ENCODE data around the gene CENPB. TPM values are rescaled to one million over a fixed set of nuclear protein-coding genes. Genes with fewer than 3 reads are reported as not detected.

Gene CENPB
- total RNA-seq, 2 experiments from 2014 or later: 25.1 to 25.3 TPM

GRCh38 chr20:3796477-3797225 is 10.1 kb upstream of the CENPB start:
- ATAC-seq (ENCODE audit: poor library complexity) (no peak), DNase-seq (no peak)
- POLR2A ChIA-PET: interaction anchor here (1.1 to 3.0 kb wide), 7 partner anchors 10 to 30 kb away, joined by 3 to 35 read pairs (median 20); partner anchors contain the start of genes ADISSP, AP5S1 and CENPB
- Histone ChIP-seq H3K9me3 (ENCODE audit: control insufficient read depth in 1 of 2, insufficient read depth in 1 of 2, low read length in 2 of 2) (no peaks in the 10 kb centered on the region), H3K36me3 (ENCODE audit: insufficient read depth, low read length) (peaks cover 32% of the 10 kb centered on the region), H3K4me1 (ENCODE audit: insufficient read depth, low read length) (peaks cover 58% of the 10 kb centered on the region), H3K27me3 (ENCODE audit: control insufficient read depth in 1 of 2, insufficient read depth in 2 of 2, low read length in 2 of 2) (no peaks in the 10 kb centered on the region), H3K27ac (ENCODE audit: low read depth in 1 of 2, low read length in 2 of 2) (peak overlapping the region; percentile 67 to 78), H3K4me3 (ENCODE audit: low read length) (peak overlapping the region; percentile 96)
- Mint-ChIP-seq H3K27me3 (no peaks in the 10 kb centered on the region), H3K36me3 (ENCODE audit: low read depth) (peaks cover 57% of the 10 kb centered on the region), H3K27ac (peak overlapping the region; percentile 95), H3K4me1 (ENCODE audit: low read depth) (peaks cover 51% of the 10 kb centered on the region), H3K4me3 (peak overlapping the region; percentile 100), H3K9me3 (no peaks in the 10 kb centered on the region)
- no peak for TF ChIP-seq CTCF (IDR thresholded peaks at IDR 0.05)
- CTCF ChIA-PET: interaction anchor here (1.0 to 2.8 kb wide), 7 partner anchors 10 to 288 kb away, joined by 3 to 32 read pairs (median 5); partner anchors contain the start of genes ADISSP, AP5S1 and CENPB
- intact Hi-C loops (cut with DNase I, micrococcal nuclease): loop anchor here in 1 of 2 experiments (1.0 kb wide), 1 partner anchor 9 kb away; no protein-coding TSS in a partner anchor

GRCh38 chr20:3795511-3796468 is 9.2 kb upstream of the CENPB start, which contains the start of gene CDC25B:
Gene CDC25B, plus strand, starts transcription at chr20:3796310. Its CDS starts 222 bp downstream, at chr20:3796532.
- no peaks in the 10 kb centered on the region for H3K27me3 Mint-ChIP-seq
- H3K27ac ChIP-seq (ENCODE audit: low read depth in 1 of 2, low read length in 2 of 2): peak within 1 kb of the TSS; percentile 90 to 95
- DNase-seq: peak; percentile 82 to 95 (median 89)
- POLR2A ChIA-PET: interaction anchor here (1.1 to 3.0 kb wide), 9 partner anchors 9 to 137 kb away, joined by 3 to 35 read pairs (median 9); partner anchors contain the start of genes ADISSP, AP5S1 and CENPB
- H3K4me3 Mint-ChIP-seq: peak within 1 kb of the TSS; percentile 100
- H3K9me3 ChIP-seq (ENCODE audit: control insufficient read depth in 1 of 2, insufficient read depth in 1 of 2, low read length in 2 of 2): no peaks in the 10 kb centered on the region
- peak within 1 kb of the TSS; percentile 96 for H3K4me3 ChIP-seq (ENCODE audit: low read length)
- H3K27me3 ChIP-seq (ENCODE audit: control insufficient read depth in 1 of 2, insufficient read depth in 2 of 2, low read length in 2 of 2): no peaks in the 10 kb centered on the region
- peak within 1 kb of the TSS; percentile 95 for H3K27ac Mint-ChIP-seq
- peaks cover 23% of the 10 kb centered on the region for H3K36me3 ChIP-seq (ENCODE audit: insufficient read depth, low read length)
- intact Hi-C loops (cut with DNase I, micrococcal nuclease): loop anchor here (1.0 kb wide), 2 partner anchors 8 to 25 kb away; partner anchors contain the start of gene AP5S1 (in 1 of the 2)
- CTCF ChIA-PET: interaction anchor here (0.6 to 2.8 kb wide), 10 partner anchors 9 to 289 kb away, joined by 3 to 32 read pairs (median 4); partner anchors contain the start of genes ADISSP, AP5S1 and CENPB
- H3K4me1 Mint-ChIP-seq (ENCODE audit: low read depth): peaks cover 45% of the 10 kb centered on the region
- peaks cover 50% of the 10 kb centered on the region for H3K4me1 ChIP-seq (ENCODE audit: insufficient read depth, low read length)
- TF ChIP-seq CTCF (IDR thresholded peaks at IDR 0.05): peak; percentile 58
- no peaks in the 10 kb centered on the region for H3K9me3 Mint-ChIP-seq
- ATAC-seq (ENCODE audit: poor library complexity): peak; percentile 81
- peaks cover 48% of the 10 kb centered on the region for H3K36me3 Mint-ChIP-seq (ENCODE audit: low read depth)
